ENCODE measurements around the gene DPM1. TPM values are rescaled to one million over a fixed set of nuclear protein-coding genes. Genes with fewer than 3 reads are reported as not detected.

Gene DPM1
- total and polyA plus RNA-seq, 2 of the 8 experiments (the other 6 are each of a cell fraction or from before 2014, with no cell fraction given): 42.3 to 57.0 TPM

DNA sequence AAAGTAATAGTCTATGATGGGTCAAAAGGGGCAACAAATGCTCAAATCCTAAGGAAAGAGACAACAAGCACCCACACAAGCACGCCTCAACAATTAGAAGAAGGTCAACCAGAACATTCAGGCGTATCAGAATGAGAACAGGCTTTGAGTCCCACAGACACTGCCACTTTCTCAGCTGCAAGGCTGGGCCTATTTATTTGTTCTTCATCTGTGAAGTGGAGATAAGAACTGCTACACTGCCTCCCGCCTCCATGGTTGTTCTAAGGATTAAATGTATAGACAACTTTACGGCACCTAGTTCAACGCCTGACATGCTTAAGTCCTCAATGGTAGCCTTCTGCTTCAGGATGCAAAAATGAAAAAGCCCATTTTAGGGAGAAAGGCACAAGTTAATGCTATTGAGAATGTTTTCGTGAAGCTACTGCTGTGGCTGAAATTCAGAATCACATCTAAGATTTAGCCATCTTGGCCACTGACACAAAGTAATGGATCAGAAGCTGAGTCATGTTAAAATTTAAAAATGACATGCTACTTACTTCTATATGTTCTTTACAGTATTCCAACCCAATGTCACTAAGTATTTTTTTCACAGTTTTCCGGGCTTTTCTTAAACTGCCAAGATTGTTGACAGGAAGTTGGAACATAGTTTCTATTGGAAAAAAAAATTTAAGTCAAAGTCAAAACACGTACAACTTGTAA lies 54.8 kb downstream of the DPM1 start:
- Histone ChIP-seq H2BK15ac (ENCODE audit: low read length) (no peak overlapping the region), H3K4me2 (ENCODE audit: insufficient read depth in 1 of 2, low read depth in 2 of 2, low read length in 2 of 2) (no peak overlapping the region), H3K23ac (ENCODE audit: insufficient read length) (no peak overlapping the region), H4K5ac (ENCODE audit: insufficient read length, low read depth, low read length) (no peak overlapping the region), H2AK5ac (ENCODE audit: low read depth, low read length) (no peak overlapping the region), H3K27ac (ENCODE audit: low read depth, low read length) (no peak overlapping the region), H2BK120ac (replicated peaks; ENCODE audit: low read depth, low read length) (no peak overlapping the region), H3K4me3 (ENCODE audit: extremely low read depth in 1 of 4, insufficient read depth in 2 of 4, low read depth in 3 of 4, low read length in 4 of 4) (no peak overlapping the region), H3K36me3 (ENCODE audit: control insufficient read depth in 2 of 4, insufficient read depth in 4 of 4, low read length in 3 of 4) (peaks cover 18 to 66% (median 43%) of the 10 kb centered on the region in 4 experiments), H2AFZ (ENCODE audit: low read length) (no peak overlapping the region), H3K27me3 (replicated peaks in 1 of 4; ENCODE audit: control insufficient read depth in 3 of 4, extremely low read depth in 1 of 4, insufficient read depth in 3 of 4, low read length in 3 of 4) (no peaks in the 10 kb centered on the region), H2BK20ac (ENCODE audit: low read length) (no peak overlapping the region), H3K79me1 (ENCODE audit: low read depth, low read length) (peaks cover 3% of the 10 kb centered on the region), H4K91ac (replicated peaks; ENCODE audit: insufficient read length, low read length) (no peak overlapping the region), H2BK12ac (ENCODE audit: low read depth, low read length) (no peak overlapping the region), H3K4me1 (replicated peaks in 1 of 4; ENCODE audit: control insufficient read depth in 3 of 4, insufficient read depth in 4 of 4, low read length in 3 of 4) (0 out of 7 replicates have a peak, but pooled peaks cover 0 to 2% (median 0%) of the 10 kb centered on the region in 4 experiments), H3K14ac (ENCODE audit: insufficient read length) (no peak overlapping the region), H4K20me1 (replicated peaks in 1 of 2; ENCODE audit: control insufficient read depth in 1 of 2, insufficient read depth in 2 of 2, low read length in 2 of 2) (peaks cover 23 to 31% of the 10 kb centered on the region in 2 experiments), H3K9me3 (ENCODE audit: insufficient read depth in 2 of 2, low read depth in 1 of 2, low read length in 1 of 2) (no peaks in the 10 kb centered on the region), H3K18ac (ENCODE audit: extremely low read depth, low read length) (no peak overlapping the region), H3K79me2 (ENCODE audit: control insufficient read depth in 1 of 2, insufficient read depth in 2 of 2, low read length in 2 of 2) (peaks cover 25 to 99% of the 10 kb centered on the region in 2 experiments), H3K23me2 (ENCODE audit: low read depth, low read length) (no peaks in the 10 kb centered on the region), H4K8ac (ENCODE audit: extremely low read depth, insufficient read depth, low read length) (no peak overlapping the region), H3K56ac (replicated peaks; ENCODE audit: insufficient read length, low read depth, low read length) (no peak overlapping the region), H2BK5ac (ENCODE audit: low read depth, low read length) (no peak overlapping the region), H3K4ac (replicated peaks; ENCODE audit: insufficient read length, low read depth, low read length) (no peak overlapping the region), H3K9ac (replicated peaks in 1 of 4; ENCODE audit: extremely low read depth in 1 of 4, low read depth in 3 of 4, low read length in 3 of 4) (no peak overlapping the region)
- ChIA-PET POLR2A (ENCODE audit: partially characterized antibody) (interaction anchor here (0.8 to 1.1 kb wide), 4 partner anchors 10 to 28 kb away, joined by 3 to 5 read pairs (median 4); partner anchors contain the start of gene ADNP), CTCF (ENCODE audit: partially characterized antibody) (interaction anchor here (0.9 to 1.2 kb wide), 3 partner anchors 20 to 109 kb away, joined by 3 read pairs; partner anchors contain the start of gene BCAS4)
- DNase-seq (ENCODE audit: low read depth in 1 of 2, low spot score in 2 of 2) (no peak), FAIRE-seq (no peak)
- 88% methylated on average over 8 of the region's 8 CpGs; no CpG with 5 or more reads in 1 of the 2 experiments for WGBS, 2 experiments (ENCODE audit: extremely low coverage in 1 of 2, insufficient coverage in 1 of 2, insufficient read length in 1 of 2, insufficient replicate concordance in 2 of 2, low coverage in 1 of 2, low lambda C conversion rate in 2 of 2, missing lambda C conversion rate in 1 of 2)
- no peak for TF ChIP-seq BACH1 (IDR thresholded peaks at IDR 0.05; ENCODE audit: low read length)
- TF ChIP-seq CBX5 (IDR thresholded peaks at IDR 0.05; ENCODE audit: low read depth, low read length): no peak
